Gastrocnemius medialis (tissue), 4 donors: Measurements from ENCODE around the gene STAP2.

Source experiments
- POLR2A ChIP-seq, 2 donors: fragments of 450-650 bp; IDR thresholded peaks; one replicate each; pipeline ENCODE4 v1.6.1; 2017; ENCODE audit warnings: antibody characterized with exemption in 2 of 2, mild to moderate bottlenecking in 2 of 2, moderate library complexity in 2 of 2
- TF ChIP-seq, protein P1 (sequence below), 5 experiments: fragments of 450-650 bp in 3 of 5; fragments of 200-600 bp in 2 of 5; sonication (generic) in 2 of 5; IDR thresholded peaks in 4 of 5; conservative IDR thresholded peaks in 1 of 5; 1 replicate in 4 of 5; 2 replicates in 1 of 5; pipeline ENCODE4 v1.5.1; 2016 to 2019; ENCODE audit warnings: antibody characterized with exemption in 5 of 5, mild to moderate bottlenecking in 3 of 5, moderate library complexity in 3 of 5

DNA sequence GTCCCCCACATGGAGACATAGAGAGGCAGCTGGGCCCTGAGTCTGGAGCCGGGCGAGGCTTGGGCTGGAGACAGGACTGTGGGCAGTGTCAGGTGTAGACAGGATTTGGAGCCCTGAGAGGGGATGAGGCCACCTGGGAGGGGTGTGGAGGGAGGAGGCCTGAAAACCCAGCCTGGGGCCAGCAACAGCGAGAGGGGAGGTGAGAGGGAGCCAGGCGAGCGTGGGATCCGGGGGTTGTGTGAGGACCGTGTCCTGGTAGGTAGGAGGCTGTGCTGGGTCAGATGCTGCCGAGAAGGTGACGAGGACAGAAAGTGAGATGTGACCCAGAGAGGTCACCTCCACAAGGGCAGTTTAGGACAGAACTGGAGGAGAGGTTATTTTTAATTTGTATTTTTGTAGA is 12.1 kb upstream of the STAP2 start:
- TF ChIP-seq, protein P1, sequence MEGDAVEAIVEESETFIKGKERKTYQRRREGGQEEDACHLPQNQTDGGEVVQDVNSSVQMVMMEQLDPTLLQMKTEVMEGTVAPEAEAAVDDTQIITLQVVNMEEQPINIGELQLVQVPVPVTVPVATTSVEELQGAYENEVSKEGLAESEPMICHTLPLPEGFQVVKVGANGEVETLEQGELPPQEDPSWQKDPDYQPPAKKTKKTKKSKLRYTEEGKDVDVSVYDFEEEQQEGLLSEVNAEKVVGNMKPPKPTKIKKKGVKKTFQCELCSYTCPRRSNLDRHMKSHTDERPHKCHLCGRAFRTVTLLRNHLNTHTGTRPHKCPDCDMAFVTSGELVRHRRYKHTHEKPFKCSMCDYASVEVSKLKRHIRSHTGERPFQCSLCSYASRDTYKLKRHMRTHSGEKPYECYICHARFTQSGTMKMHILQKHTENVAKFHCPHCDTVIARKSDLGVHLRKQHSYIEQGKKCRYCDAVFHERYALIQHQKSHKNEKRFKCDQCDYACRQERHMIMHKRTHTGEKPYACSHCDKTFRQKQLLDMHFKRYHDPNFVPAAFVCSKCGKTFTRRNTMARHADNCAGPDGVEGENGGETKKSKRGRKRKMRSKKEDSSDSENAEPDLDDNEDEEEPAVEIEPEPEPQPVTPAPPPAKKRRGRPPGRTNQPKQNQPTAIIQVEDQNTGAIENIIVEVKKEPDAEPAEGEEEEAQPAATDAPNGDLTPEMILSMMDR (IDR thresholded peaks at IDR 0.05 in 4 of 5, conservative IDR thresholded peaks at IDR 0.05 in 1 of 5), result no peak
- TF ChIP-seq POLR2A (IDR thresholded peaks at IDR 0.05), result no peak
